Measurements from ENCODE around the gene CUTA. TPM values are rescaled to one million over a fixed set of nuclear protein-coding genes. Genes with fewer than 3 reads are reported as not detected.
A peak's percentile ranks its signal among the peaks of the same experiment; 100 is the strongest.

Gene CUTA
- total and polyA plus RNA-seq, 2 of the 13 experiments (the other 11 are each of a cell fraction or from before 2014, with no cell fraction given): 170 to 180 TPM

- no peak for TF ChIP-seq SKIL (CRISPR knock-in tag; IDR thresholded peaks at IDR 0.05; ENCODE audit: borderline replicate concordance)
- TF ChIP-seq HIVEP1 (CRISPR knock-in tag; IDR thresholded peaks at IDR 0.05): 0 out of 2 replicates have a peak, but pooled peaks have one; percentile 17
- no peak for TF ChIP-seq NBN (conservative IDR thresholded peaks at IDR 0.05)
- no peak for TF ChIP-seq ZNF777 (CRISPR knock-in tag; IDR thresholded peaks at IDR 0.05)
- TF ChIP-seq ZNF607 (CRISPR knock-in tag; IDR thresholded peaks at IDR 0.05; ENCODE audit: borderline replicate concordance): no peak
- 0 out of 2 replicates have a peak, but pooled peaks have one; percentile 2 for TF ChIP-seq ZMYM4 (CRISPR knock-in tag; IDR thresholded peaks at IDR 0.05)
- TF ChIP-seq ZNF225 (CRISPR knock-in tag; IDR thresholded peaks at IDR 0.05): 0 out of 2 replicates have a peak, but pooled peaks have one; percentile 1
- TF ChIP-seq NR2C2 (CRISPR knock-in tag; IDR thresholded peaks at IDR 0.05; ENCODE audit: borderline replicate concordance): no peak
- no peak for TF ChIP-seq ATF7-NPFF (CRISPR knock-in tag; IDR thresholded peaks at IDR 0.05; ENCODE audit: low read depth)
- no peak; the same call in 1 of the 2 replicates for TF ChIP-seq POLR2AphosphoS5 (IDR thresholded peaks at IDR 0.05; ENCODE audit: low read depth, low read length)
- TF ChIP-seq ISL2 (CRISPR knock-in tag; IDR thresholded peaks at IDR 0.05): peak; percentile 5; the same call in 1 of the 2 replicates
- TF ChIP-seq ZNF407 (CRISPR knock-in tag; IDR thresholded peaks at IDR 0.05; ENCODE audit: not compliant biosample characterization): no peak
- 0 out of 2 replicates have a peak, but pooled peaks have one; percentile 39 for TF ChIP-seq ZBTB20 (CRISPR knock-in tag; IDR thresholded peaks at IDR 0.05; ENCODE audit: borderline replicate concordance, low read depth)
- TF ChIP-seq NFKB2 (CRISPR knock-in tag; IDR thresholded peaks at IDR 0.05; ENCODE audit: borderline replicate concordance): no peak
- no peak for TF ChIP-seq ZNF253 (CRISPR knock-in tag; IDR thresholded peaks at IDR 0.05; ENCODE audit: borderline replicate concordance)
- no peak for TF ChIP-seq MAF1 (CRISPR knock-in tag; IDR thresholded peaks at IDR 0.05; ENCODE audit: borderline replicate concordance)
- TF ChIP-seq IKZF5 (CRISPR knock-in tag; IDR thresholded peaks at IDR 0.05): no peak
Measured at GRCh38 chr6:33424855-33425667, 7.2 kb upstream of the CUTA start (continued).

Measured in HepG2 (cell line).